ENCODE data around the gene KRT76.

Gene KRT76

GRCh38 chr12:52735106-52735505, 42.0 kb downstream of the KRT76 start:
- TF ChIP-seq MAX (IDR thresholded peaks at IDR 0.05) (no peak), NFIC (IDR thresholded peaks at IDR 0.05) (no peak), YY1 (IDR thresholded peaks at IDR 0.05; ENCODE audit: low read depth) (no peak), TEAD4 (IDR thresholded peaks at IDR 0.05) (no peak), REST (IDR thresholded peaks at IDR 0.05; ENCODE audit: low read depth) (no peak), CREB1 (IDR thresholded peaks at IDR 0.05; ENCODE audit: low read depth) (no peak), FOXM1 (IDR thresholded peaks at IDR 0.05; ENCODE audit: borderline replicate concordance, low read depth) (no peak), ZBTB7A (IDR thresholded peaks at IDR 0.05; ENCODE audit: low read depth) (no peak), TCF12 (IDR thresholded peaks at IDR 0.05; ENCODE audit: low read depth) (no peak), CEBPB (IDR thresholded peaks at IDR 0.05) (no peak)

GRCh38 chr12:52730793-52731192, 46.4 kb downstream of the KRT76 start:
- TF ChIP-seq CREB1 (IDR thresholded peaks at IDR 0.05; ENCODE audit: low read depth): no peak
- no peak for TF ChIP-seq TEAD4 (IDR thresholded peaks at IDR 0.05)
- no peak for TF ChIP-seq NFIC (IDR thresholded peaks at IDR 0.05)
- no peak for TF ChIP-seq EP300 (IDR thresholded peaks at IDR 0.05; ENCODE audit: borderline replicate concordance)
- no peak for TF ChIP-seq EGR1 (IDR thresholded peaks at IDR 0.05)
- TF ChIP-seq MAX (IDR thresholded peaks at IDR 0.05): no peak
- TF ChIP-seq TAF1 (IDR thresholded peaks at IDR 0.05; ENCODE audit: low read depth): no peak
- TF ChIP-seq ZBTB7A (IDR thresholded peaks at IDR 0.05; ENCODE audit: low read depth): no peak
- TF ChIP-seq FOXM1 (IDR thresholded peaks at IDR 0.05; ENCODE audit: borderline replicate concordance, low read depth): no peak
- TF ChIP-seq RAD21 (IDR thresholded peaks at IDR 0.05; ENCODE audit: low read depth): no peak

- no peak for TF ChIP-seq EGR1 (IDR thresholded peaks at IDR 0.05)
- no peak for TF ChIP-seq RAD21 (IDR thresholded peaks at IDR 0.05; ENCODE audit: low read depth)
- TF ChIP-seq TCF12 (IDR thresholded peaks at IDR 0.05; ENCODE audit: low read depth): no peak
- no peak for TF ChIP-seq FOXM1 (IDR thresholded peaks at IDR 0.05; ENCODE audit: borderline replicate concordance, low read depth)
- no peak for TF ChIP-seq CEBPB (IDR thresholded peaks at IDR 0.05)
- TF ChIP-seq TAF1 (IDR thresholded peaks at IDR 0.05; ENCODE audit: low read depth): no peak
- no peak for TF ChIP-seq CREB1 (IDR thresholded peaks at IDR 0.05; ENCODE audit: low read depth)
- TF ChIP-seq NFIC (IDR thresholded peaks at IDR 0.05): no peak
Measured at GRCh38 chr12:52730383-52730782, 46.8 kb downstream of the KRT76 start.

- TF ChIP-seq EP300 (IDR thresholded peaks at IDR 0.05; ENCODE audit: borderline replicate concordance): no peak
Measured at GRCh38 chr12:52729147-52729546, 48.0 kb downstream of the KRT76 start.

- TF ChIP-seq REST (IDR thresholded peaks at IDR 0.05; ENCODE audit: low read depth) (no peak), RAD21 (IDR thresholded peaks at IDR 0.05; ENCODE audit: low read depth) (no peak), MAX (IDR thresholded peaks at IDR 0.05) (no peak), CEBPB (IDR thresholded peaks at IDR 0.05) (no peak), YY1 (IDR thresholded peaks at IDR 0.05; ENCODE audit: low read depth) (no peak), USF1 (IDR thresholded peaks at IDR 0.05) (no peak), TAF1 (IDR thresholded peaks at IDR 0.05; ENCODE audit: low read depth) (no peak), TCF12 (IDR thresholded peaks at IDR 0.05; ENCODE audit: low read depth) (no peak)
Measured at GRCh38 chr12:52728374-52728773, 48.8 kb downstream of the KRT76 start.

GRCh38 chr12:52727037-52727436, 50.1 kb downstream of the KRT76 start:
- no peak for TF ChIP-seq RAD21 (IDR thresholded peaks at IDR 0.05; ENCODE audit: low read depth)
- no peak for TF ChIP-seq TCF12 (IDR thresholded peaks at IDR 0.05; ENCODE audit: low read depth)
- TF ChIP-seq YY1 (IDR thresholded peaks at IDR 0.05; ENCODE audit: low read depth): no peak
- no peak for TF ChIP-seq CEBPB (IDR thresholded peaks at IDR 0.05)
- TF ChIP-seq REST (IDR thresholded peaks at IDR 0.05; ENCODE audit: low read depth): no peak
- TF ChIP-seq NFIC (IDR thresholded peaks at IDR 0.05): no peak
- TF ChIP-seq ZBTB7A (IDR thresholded peaks at IDR 0.05; ENCODE audit: low read depth): no peak
- TF ChIP-seq USF1 (IDR thresholded peaks at IDR 0.05): no peak
- TF ChIP-seq EP300 (IDR thresholded peaks at IDR 0.05; ENCODE audit: borderline replicate concordance): no peak
- TF ChIP-seq TEAD4 (IDR thresholded peaks at IDR 0.05): no peak
- TF ChIP-seq TAF1 (IDR thresholded peaks at IDR 0.05; ENCODE audit: low read depth): no peak
- TF ChIP-seq EGR1 (IDR thresholded peaks at IDR 0.05): no peak
